ENCODE data around the gene NNT.

The NNT gene

DNA sequence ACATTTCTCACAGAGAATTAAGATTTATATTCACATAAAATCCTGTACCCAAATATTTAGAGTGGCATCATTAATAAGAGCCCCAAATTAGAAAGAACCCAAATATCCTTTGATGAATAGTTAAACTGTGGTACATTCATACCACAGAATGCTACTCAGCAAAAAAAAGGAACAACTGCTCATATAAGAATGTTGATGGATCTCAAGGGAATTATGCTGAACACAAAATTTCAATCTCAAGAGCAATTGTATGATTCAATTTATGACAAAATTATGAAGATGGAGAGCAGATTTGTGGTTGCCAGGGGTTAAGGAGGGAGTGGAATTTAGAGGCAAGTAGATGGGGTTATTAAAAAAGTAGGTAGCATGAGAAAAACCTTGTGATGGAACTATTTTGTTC, 41.6 kb upstream of the NNT start:
- DNase-seq (ENCODE audit: low read depth): no peak
- TF ChIP-seq CTCF (IDR thresholded peaks at IDR 0.05; ENCODE audit: low read length, missing control alignments): no peak
- no peak overlapping the region for H3K4me3 ChIP-seq (replicated peaks; ENCODE audit: low read depth, low read length)

DNA sequence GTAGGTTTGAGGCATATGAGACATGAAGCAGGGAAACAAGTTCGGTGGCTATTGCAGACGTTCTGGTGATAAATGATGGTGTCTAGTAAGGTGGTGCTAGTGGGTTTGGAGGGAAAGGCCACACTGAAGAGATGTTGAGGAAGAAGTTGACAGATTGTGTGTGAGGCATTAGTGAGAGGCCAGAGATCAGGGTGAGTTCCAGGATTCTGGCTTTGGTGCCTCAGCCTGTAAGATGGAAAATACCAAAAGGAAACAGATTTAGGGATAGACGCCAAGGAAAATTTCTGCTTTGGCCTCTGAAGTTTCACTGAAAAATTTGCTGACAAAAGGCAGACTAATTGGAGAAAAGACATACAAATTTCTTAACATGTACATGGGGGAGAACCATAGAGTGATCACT, 39.7 kb upstream of the NNT start:
- no peak for DNase-seq (ENCODE audit: low read depth)
- no peak overlapping the region for H3K4me3 ChIP-seq (replicated peaks; ENCODE audit: low read depth, low read length)
- TF ChIP-seq CTCF (IDR thresholded peaks at IDR 0.05; ENCODE audit: low read length, missing control alignments): no peak

GRCh38 chr5:43564289-43564850, 38.6 kb upstream of the NNT start:
- H3K4me3 ChIP-seq (replicated peaks; ENCODE audit: low read depth, low read length): no peak overlapping the region
- no peak for TF ChIP-seq CTCF (IDR thresholded peaks at IDR 0.05; ENCODE audit: low read length, missing control alignments)

GRCh38 chr5:43565043-43565442, 37.9 kb upstream of the NNT start:
- TF ChIP-seq CTCF (IDR thresholded peaks at IDR 0.05; ENCODE audit: low read length, missing control alignments): no peak
- no peak overlapping the region for H3K4me3 ChIP-seq (replicated peaks; ENCODE audit: low read depth, low read length)
- DNase-seq (ENCODE audit: low read depth): no peak

More at GRCh38 chr5:43564289-43564850, 38.6 kb upstream of the NNT start:
- no peak for DNase-seq (ENCODE audit: low read depth)

GRCh38 chr5:43567967-43568366, 35.0 kb upstream of the NNT start:
- TF ChIP-seq CTCF (IDR thresholded peaks at IDR 0.05; ENCODE audit: low read length, missing control alignments): no peak
- no peak overlapping the region for H3K4me3 ChIP-seq (replicated peaks; ENCODE audit: low read depth, low read length)
- DNase-seq (ENCODE audit: low read depth): no peak

DNA sequence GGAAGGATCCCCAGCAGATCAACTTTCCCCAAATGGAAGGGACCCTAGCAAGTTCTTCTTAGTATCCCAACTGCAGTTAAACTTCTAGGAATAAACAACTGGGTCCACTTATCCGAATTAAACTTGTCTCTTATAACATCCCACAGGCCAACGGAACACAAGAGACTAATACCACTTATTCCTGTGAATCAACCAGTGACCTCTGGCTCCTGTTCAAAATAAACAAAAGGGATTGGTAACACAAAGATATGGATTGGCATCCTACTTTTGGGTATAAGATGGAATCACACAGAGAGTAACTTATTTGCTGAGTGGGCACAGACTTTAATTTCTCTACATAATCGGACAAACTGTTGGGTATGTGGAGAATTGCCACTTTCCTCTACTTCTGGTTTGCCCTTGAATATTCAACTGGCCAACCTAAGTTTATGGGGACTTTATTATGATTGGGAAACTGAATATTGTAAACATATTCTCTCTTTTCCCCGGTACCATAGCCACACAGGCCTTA, 33.7 kb upstream of the NNT start:
- H3K4me3 ChIP-seq (replicated peaks; ENCODE audit: low read depth, low read length): no peak overlapping the region
- TF ChIP-seq CTCF (IDR thresholded peaks at IDR 0.05; ENCODE audit: low read length, missing control alignments): no peak
- DNase-seq (ENCODE audit: low read depth): no peak
